Retina (tissue), 1 donor: ENCODE results near the gene AHCYL2.
"Not testable (repeated sequence)": the region's sequence is repeated elsewhere in the genome, so short reads cannot be mapped to it uniquely, and the experiment has no call there.

Experiments
- DNase-seq: peaks from one replicate; pipeline ENCODE4 v3.0.0-alpha.2; 2016

The AHCYL2 gene

GRCh38 chr7:129458171-129458570 is 233.3 kb downstream of the AHCYL2 start:
- DNase-seq = no peak

- DNase-seq = no peak
Observed at GRCh38 chr7:129461809-129462208, 237.0 kb downstream of the AHCYL2 start.

GRCh38 chr7:129462420-129462819 is 237.6 kb downstream of the AHCYL2 start:
- DNase-seq = no peak

GRCh38 chr7:129464194-129464593 is 239.4 kb downstream of the AHCYL2 start:
- no peak for DNase-seq

- no peak for DNase-seq
Observed at GRCh38 chr7:129465080-129465479, 240.2 kb downstream of the AHCYL2 start.

- DNase-seq = no peak
Observed at GRCh38 chr7:129466796-129467195, 242.0 kb downstream of the AHCYL2 start.

GRCh38 chr7:129468087-129468486 is 243.3 kb downstream of the AHCYL2 start:
- DNase-seq = no peak

GRCh38 chr7:129468547-129468946 is 243.7 kb downstream of the AHCYL2 start:
- DNase-seq = no peak

GRCh38 chr7:129469930-129470329 is 245.1 kb downstream of the AHCYL2 start:
- no peak for DNase-seq

- DNase-seq = no peak
Observed at GRCh38 chr7:129470411-129470810, 245.6 kb downstream of the AHCYL2 start.

GRCh38 chr7:129471402-129471827 is 246.6 kb downstream of the AHCYL2 start:
- DNase-seq = no peak

- not testable (repeated sequence) for DNase-seq
Observed at GRCh38 chr7:129475931-129476330, 251.1 kb downstream of the AHCYL2 start.

- not testable (repeated sequence) for DNase-seq
Observed at GRCh38 chr7:129476398-129476797, 251.6 kb downstream of the AHCYL2 start.
